ENCODE data around the gene BRMS1L.

DNA sequence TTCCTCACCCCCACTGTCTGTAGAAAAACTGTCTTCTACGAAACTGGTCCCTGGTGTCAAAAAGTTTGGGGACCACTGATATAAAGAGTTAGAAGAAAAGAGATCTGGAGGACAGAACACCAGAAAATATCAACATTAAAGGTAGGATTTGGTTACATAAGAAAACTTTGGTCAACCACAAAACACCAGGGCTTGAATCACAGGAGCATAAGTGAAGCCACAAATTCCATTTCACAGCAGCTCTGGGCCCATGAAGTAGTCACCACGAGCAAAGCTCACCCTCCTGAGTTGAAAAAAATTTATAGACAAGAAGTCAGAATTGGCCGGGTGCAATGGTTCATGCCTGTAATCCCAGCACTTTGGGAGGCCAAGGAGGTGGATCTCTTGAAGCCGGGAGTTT, 36.5 kb upstream of the BRMS1L start:
- no peak for TF ChIP-seq SKIL (IDR thresholded peaks at IDR 0.05; ENCODE audit: low read depth, poor library complexity, severe bottlenecking)
- TF ChIP-seq ASH2L (IDR thresholded peaks at IDR 0.05; ENCODE audit: borderline replicate concordance, low read depth): no peak
- no peak for TF ChIP-seq YY1 (IDR thresholded peaks at IDR 0.05; ENCODE audit: low read depth, low read length)
- TF ChIP-seq CTCF (IDR thresholded peaks at IDR 0.05 in 2 of 3, conservative IDR thresholded peaks at IDR 0.05 in 1 of 3; ENCODE audit: control insufficient read depth in 2 of 3, extremely low read depth in 1 of 3, insufficient read depth in 1 of 3, low read depth in 3 of 3, low read length in 3 of 3): no peak
- no peak for TF ChIP-seq STAT3 (IDR thresholded peaks at IDR 0.05; ENCODE audit: low read depth, low read length)
- TF ChIP-seq, protein P1, sequence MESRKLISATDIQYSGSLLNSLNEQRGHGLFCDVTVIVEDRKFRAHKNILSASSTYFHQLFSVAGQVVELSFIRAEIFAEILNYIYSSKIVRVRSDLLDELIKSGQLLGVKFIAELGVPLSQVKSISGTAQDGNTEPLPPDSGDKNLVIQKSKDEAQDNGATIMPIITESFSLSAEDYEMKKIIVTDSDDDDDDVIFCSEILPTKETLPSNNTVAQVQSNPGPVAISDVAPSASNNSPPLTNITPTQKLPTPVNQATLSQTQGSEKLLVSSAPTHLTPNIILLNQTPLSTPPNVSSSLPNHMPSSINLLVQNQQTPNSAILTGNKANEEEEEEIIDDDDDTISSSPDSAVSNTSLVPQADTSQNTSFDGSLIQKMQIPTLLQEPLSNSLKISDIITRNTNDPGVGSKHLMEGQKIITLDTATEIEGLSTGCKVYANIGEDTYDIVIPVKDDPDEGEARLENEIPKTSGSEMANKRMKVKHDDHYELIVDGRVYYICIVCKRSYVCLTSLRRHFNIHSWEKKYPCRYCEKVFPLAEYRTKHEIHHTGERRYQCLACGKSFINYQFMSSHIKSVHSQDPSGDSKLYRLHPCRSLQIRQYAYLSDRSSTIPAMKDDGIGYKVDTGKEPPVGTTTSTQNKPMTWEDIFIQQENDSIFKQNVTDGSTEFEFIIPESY (IDR thresholded peaks at IDR 0.05): no peak
- TF ChIP-seq FOS (IDR thresholded peaks at IDR 0.05; ENCODE audit: borderline replicate concordance, extremely low read depth, insufficient read length): no peak
- TF ChIP-seq USF2 (IDR thresholded peaks at IDR 0.05; ENCODE audit: borderline replicate concordance, low read depth, low read length): no peak
- no peak for TF ChIP-seq CHD1 (IDR thresholded peaks at IDR 0.05; ENCODE audit: low read depth, low read length)
- TF ChIP-seq POLR2AphosphoS5 (IDR thresholded peaks at IDR 0.05; ENCODE audit: low read length): no peak
- TF ChIP-seq SREBF2 (IDR thresholded peaks at IDR 0.05; ENCODE audit: low read length): no peak
- TF ChIP-seq TAF1 (IDR thresholded peaks at IDR 0.05; ENCODE audit: borderline replicate concordance, low read depth, low read length): no peak
